Measurements from ENCODE around the gene EXOSC5. TPM values are rescaled to one million over a fixed set of nuclear protein-coding genes. Genes with fewer than 3 reads are reported as not detected.

The EXOSC5 gene
- total RNA-seq, 1 experiment from 2014 or later: 58.7 TPM

DNA sequence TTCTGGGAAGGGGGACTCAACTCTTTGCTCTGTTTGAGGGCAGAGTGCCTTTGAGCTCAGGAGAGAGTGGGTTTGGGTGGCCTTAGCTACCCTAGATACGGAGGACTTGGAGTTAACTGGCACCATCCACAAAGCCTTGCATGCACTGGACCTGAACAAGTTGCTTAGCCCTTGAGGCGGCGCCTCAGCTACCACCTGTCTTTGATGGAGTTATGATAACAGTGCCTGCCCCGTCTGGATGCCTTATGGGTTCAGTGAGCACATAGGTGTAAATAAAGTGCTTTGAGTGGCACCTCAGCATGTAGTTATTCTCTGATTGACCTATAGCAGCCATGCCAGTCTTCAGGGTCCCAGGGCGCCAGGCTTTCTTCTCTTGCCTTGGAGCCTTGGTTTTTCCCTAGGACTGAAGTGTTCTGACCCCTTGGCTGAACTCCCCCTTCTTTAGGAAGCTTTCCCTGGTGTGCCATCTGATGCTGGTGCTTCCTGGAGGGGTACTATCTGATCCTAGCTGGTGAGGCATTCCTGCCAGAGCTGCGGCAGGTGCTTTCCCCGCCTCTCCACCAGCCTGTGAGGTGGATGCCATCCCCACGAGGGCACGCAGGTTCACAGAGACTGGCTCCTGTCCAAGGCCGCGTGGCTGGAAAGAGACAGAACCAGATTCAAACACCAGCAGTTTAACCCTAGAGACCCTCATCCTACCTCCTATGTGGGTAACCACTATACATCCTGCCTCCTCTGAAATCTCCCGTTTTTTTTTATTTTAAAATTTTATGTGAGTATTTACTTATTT lies 6.2 kb upstream of the EXOSC5 start:
- Histone ChIP-seq H4K5ac (ENCODE audit: insufficient read length, low read depth, low read length) (no peak overlapping the region), H3K14ac (ENCODE audit: insufficient read depth, low read length) (no peak overlapping the region), H4K20me1 (ENCODE audit: control insufficient read depth, insufficient read depth, insufficient read length) (peaks cover 3% of the 10 kb centered on the region), H2AK5ac (ENCODE audit: insufficient read length, low read length) (no peak overlapping the region), H3K4me1 (ENCODE audit: insufficient read depth, low read length) (no peaks in the 10 kb centered on the region), H2BK12ac (ENCODE audit: insufficient read length, low read depth, low read length) (no peak overlapping the region), H3K9ac (ENCODE audit: extremely low read depth, insufficient read length, low read length) (no peak overlapping the region), H3K18ac (ENCODE audit: insufficient read length, low read depth, low read length) (no peak overlapping the region), H3T11ph (ENCODE audit: low read length) (no peak overlapping the region), H3K9me3 (ENCODE audit: control insufficient read depth, low read depth, low read length) (no peaks in the 10 kb centered on the region), H3K79me2 (ENCODE audit: insufficient read depth, low read length) (no peaks in the 10 kb centered on the region), H3K27me3 (ENCODE audit: insufficient read depth, low read length) (no peaks in the 10 kb centered on the region), H3K4ac (ENCODE audit: low read depth, low read length) (no peak overlapping the region), H3K79me1 (ENCODE audit: insufficient read depth, low read depth, low read length, poor library complexity, severe bottlenecking) (peaks cover 6% of the 10 kb centered on the region), H3K27ac (ENCODE audit: insufficient read length, low read depth, low read length) (no peak overlapping the region), H2AFZ (ENCODE audit: low read length) (no peak overlapping the region), H4K91ac (ENCODE audit: insufficient read length, low read depth, low read length) (no peak overlapping the region), H3K23ac (ENCODE audit: insufficient read length, low read depth, low read length) (no peak overlapping the region), H4K8ac (replicated peaks; ENCODE audit: insufficient read length, low read depth, low read length) (no peak overlapping the region), H2BK120ac (ENCODE audit: low read depth, low read length, poor library complexity, severe bottlenecking) (no peak overlapping the region), H2BK20ac (ENCODE audit: low read depth, low read length, poor library complexity, severe bottlenecking) (no peak overlapping the region), H3K56ac (ENCODE audit: insufficient read length, low read depth, low read length) (no peak overlapping the region), H3K4me2 (ENCODE audit: insufficient read depth, insufficient read length, low read length) (no peak overlapping the region), H2BK15ac (ENCODE audit: low read depth, low read length) (no peak overlapping the region), H2BK5ac (ENCODE audit: insufficient read length, low read length) (no peak overlapping the region), H3K23me2 (ENCODE audit: insufficient read length, low read depth, low read length, poor library complexity, severe bottlenecking) (peaks cover 2% of the 10 kb centered on the region)
- Mint-ChIP-seq H3K4me1 (peaks cover 15 to 20% of the 10 kb centered on the region in 2 experiments), H3K9me3 (no peaks in the 10 kb centered on the region), H3K27ac (no peak overlapping the region; a peak in 1 of 7 replicates), H3K27me3 (ENCODE audit: low read depth) (no peaks in the 10 kb centered on the region; the same call in 1 of the 2 replicates), H3K36me3 (ENCODE audit: insufficient read depth in 1 of 3, low read depth in 3 of 3) (peaks cover 0 to 1% (median 0%) of the 10 kb centered on the region in 3 experiments; a peak in 2 of 7 replicates), H3K4me3 (no peak overlapping the region)
- no peak for DNase-seq
- no CpG with 5 or more reads among the region's 12 CpGs for WGBS (ENCODE audit: extremely low coverage, insufficient read length, low lambda C conversion rate)
- TF ChIP-seq, protein P1, sequence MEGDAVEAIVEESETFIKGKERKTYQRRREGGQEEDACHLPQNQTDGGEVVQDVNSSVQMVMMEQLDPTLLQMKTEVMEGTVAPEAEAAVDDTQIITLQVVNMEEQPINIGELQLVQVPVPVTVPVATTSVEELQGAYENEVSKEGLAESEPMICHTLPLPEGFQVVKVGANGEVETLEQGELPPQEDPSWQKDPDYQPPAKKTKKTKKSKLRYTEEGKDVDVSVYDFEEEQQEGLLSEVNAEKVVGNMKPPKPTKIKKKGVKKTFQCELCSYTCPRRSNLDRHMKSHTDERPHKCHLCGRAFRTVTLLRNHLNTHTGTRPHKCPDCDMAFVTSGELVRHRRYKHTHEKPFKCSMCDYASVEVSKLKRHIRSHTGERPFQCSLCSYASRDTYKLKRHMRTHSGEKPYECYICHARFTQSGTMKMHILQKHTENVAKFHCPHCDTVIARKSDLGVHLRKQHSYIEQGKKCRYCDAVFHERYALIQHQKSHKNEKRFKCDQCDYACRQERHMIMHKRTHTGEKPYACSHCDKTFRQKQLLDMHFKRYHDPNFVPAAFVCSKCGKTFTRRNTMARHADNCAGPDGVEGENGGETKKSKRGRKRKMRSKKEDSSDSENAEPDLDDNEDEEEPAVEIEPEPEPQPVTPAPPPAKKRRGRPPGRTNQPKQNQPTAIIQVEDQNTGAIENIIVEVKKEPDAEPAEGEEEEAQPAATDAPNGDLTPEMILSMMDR (conservative IDR thresholded peaks at IDR 0.05): no peak
